DND-41 (cell line): Measurements from ENCODE around the gene RAMP3.

Source experiments
- EZH2 ChIP-seq: IDR thresholded peaks from 3 replicates; pipeline ENCODE4 v1.6.1; 2012; ENCODE audit warnings: borderline replicate concordance, low read depth, mild to moderate bottlenecking, moderate library complexity, low read length, inconsistent platforms; ENCODE audit not compliant: severe bottlenecking
- TF ChIP-seq, protein P1 (sequence below): IDR thresholded peaks from 2 replicates; pipeline ENCODE4 v1.5.1; 2012; ENCODE audit warnings: borderline replicate concordance, low read length, moderate library complexity, mild to moderate bottlenecking; ENCODE audit not compliant: poor library complexity, severe bottlenecking; ENCODE audit errors: extremely low read depth

DNA sequence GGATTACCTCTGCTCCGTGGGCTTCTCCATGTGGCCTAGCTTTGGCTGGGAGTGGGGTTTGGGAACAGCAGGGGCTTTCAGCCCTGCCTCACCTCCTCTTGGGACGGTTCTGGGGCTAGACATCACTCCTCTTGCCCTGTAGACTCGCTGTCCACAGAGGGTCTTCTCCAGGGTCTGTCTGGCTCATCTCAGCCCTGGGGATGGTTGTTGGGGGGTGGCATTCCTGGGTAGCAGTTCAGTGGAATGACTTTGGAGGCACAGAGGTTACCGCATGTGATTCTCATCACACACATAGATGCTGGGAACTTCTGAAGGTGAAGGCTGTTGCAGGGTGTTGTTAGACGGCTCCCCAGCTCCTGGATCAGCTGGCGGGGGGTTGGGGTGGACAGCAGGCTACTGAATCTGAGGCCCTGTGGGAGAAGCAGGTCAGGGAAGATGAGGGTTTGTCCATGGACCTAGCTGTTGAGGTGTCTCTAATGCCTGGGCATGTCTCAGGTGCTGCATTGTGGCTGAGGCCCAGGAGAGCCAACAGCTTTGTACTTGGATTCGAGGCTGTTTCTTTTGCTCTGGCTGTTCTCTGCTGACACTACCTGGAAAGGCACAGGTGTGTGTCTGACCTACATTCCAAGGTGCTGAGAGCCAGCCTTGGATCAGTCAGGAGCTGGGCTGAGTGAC, 23.8 kb downstream of the RAMP3 start:
- no peak for TF ChIP-seq EZH2
- TF ChIP-seq, protein P1, sequence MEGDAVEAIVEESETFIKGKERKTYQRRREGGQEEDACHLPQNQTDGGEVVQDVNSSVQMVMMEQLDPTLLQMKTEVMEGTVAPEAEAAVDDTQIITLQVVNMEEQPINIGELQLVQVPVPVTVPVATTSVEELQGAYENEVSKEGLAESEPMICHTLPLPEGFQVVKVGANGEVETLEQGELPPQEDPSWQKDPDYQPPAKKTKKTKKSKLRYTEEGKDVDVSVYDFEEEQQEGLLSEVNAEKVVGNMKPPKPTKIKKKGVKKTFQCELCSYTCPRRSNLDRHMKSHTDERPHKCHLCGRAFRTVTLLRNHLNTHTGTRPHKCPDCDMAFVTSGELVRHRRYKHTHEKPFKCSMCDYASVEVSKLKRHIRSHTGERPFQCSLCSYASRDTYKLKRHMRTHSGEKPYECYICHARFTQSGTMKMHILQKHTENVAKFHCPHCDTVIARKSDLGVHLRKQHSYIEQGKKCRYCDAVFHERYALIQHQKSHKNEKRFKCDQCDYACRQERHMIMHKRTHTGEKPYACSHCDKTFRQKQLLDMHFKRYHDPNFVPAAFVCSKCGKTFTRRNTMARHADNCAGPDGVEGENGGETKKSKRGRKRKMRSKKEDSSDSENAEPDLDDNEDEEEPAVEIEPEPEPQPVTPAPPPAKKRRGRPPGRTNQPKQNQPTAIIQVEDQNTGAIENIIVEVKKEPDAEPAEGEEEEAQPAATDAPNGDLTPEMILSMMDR, result no peak
